Liver (tissue), 3 donors: ENCODE data around the gene THAP8.

Source experiments
- TAF1 ChIP-seq: conservative IDR thresholded peaks from 2 replicates; pipeline ENCODE4 v1.6.1; 2016; ENCODE audit warnings: antibody characterized with exemption, mild to moderate bottlenecking
- TF ChIP-seq, protein P1 (sequence below): fragments of 150-350 bp; IDR thresholded peaks from 2 replicates; pipeline ENCODE4 v1.5.1; 2017; ENCODE audit warnings: improper control_type of control experiment, low read depth, low read length; ENCODE audit not compliant: missing input control
- donor health status: healthy.
- donor health status: healthy.

DNA sequence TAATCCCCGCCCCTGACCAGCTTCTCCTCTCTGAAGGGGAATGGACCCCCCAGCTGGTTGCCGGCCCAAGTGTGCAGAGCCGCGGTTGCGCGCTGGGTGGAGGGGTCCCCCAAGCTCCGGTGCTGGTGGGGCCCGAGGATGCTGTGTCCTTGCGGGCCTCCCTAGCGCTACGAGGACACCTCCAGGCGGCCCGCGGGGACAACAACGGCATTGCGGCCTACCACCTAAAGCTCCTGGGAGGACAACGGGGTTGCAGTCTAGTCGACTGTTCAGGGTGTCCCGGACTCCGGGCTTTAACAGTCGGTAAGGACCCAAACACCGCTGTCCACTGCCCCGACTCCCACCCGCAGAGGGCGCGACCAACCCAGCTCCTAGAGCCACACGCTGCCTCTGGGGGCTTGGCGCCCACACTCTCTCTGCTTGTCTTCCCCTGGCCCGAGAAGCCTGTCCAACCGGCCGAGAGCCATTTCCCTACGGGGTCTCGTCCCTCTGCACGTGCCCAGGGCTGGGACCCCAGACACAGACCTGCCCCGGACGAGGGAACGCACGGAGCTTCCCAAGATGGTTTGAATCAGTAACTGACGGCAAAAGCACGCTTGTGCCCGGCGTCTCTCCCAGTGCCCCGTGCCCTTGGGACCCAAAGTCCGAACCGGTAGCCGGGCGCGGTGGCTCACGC, 60.0 kb downstream of the THAP8 start:
- TF ChIP-seq, protein P1, sequence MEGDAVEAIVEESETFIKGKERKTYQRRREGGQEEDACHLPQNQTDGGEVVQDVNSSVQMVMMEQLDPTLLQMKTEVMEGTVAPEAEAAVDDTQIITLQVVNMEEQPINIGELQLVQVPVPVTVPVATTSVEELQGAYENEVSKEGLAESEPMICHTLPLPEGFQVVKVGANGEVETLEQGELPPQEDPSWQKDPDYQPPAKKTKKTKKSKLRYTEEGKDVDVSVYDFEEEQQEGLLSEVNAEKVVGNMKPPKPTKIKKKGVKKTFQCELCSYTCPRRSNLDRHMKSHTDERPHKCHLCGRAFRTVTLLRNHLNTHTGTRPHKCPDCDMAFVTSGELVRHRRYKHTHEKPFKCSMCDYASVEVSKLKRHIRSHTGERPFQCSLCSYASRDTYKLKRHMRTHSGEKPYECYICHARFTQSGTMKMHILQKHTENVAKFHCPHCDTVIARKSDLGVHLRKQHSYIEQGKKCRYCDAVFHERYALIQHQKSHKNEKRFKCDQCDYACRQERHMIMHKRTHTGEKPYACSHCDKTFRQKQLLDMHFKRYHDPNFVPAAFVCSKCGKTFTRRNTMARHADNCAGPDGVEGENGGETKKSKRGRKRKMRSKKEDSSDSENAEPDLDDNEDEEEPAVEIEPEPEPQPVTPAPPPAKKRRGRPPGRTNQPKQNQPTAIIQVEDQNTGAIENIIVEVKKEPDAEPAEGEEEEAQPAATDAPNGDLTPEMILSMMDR: no peak
- no peak for TF ChIP-seq TAF1
